K562 (cell line): ENCODE results near the gene STOML3. TPM values are rescaled to one million over a fixed set of nuclear protein-coding genes. Genes with fewer than 3 reads are reported as not detected.
A peak's percentile ranks its signal among the peaks of the same experiment; 100 is the strongest.

Experiments used
- ATAC-seq: fragments of 200-7000 bp; cut with Tn5 transposase; 3 replicates; pipeline ENCODE4 v1.9.1; 2020; ENCODE audit warnings: moderate library complexity
- BruUV-seq: library from RNA; stranded (reverse); fragments of 400-500 nt; replicated peaks from 2 replicates; lab custom pipeline; 2021; lab: Mats Ljungman, UMichigan
- CTCF ChIA-PET: fragments of 300-600 bp; formaldehyde crosslinking; extraction: SDS; loops from one replicate; lab custom pipeline; 2021; ENCODE audit warnings: low intra/inter-chr PET ratio; lab: Yijun Ruan, JAX
- POLR2A ChIA-PET: fragments of 300-600, 350-650 bp; sonication (Branson Sonifier 250); formaldehyde crosslinking; extraction: SDS; loops from one replicate; lab custom pipeline; 2021; ENCODE audit warnings: antibody characterized with exemption, inconsistent platforms; lab: Yijun Ruan, JAX
- DNase-seq, 4 experiments: peaks; one replicate each; pipeline versions ENCODE4 v3.0.0 to v3.0.0-alpha.2; 2011 to 2018; ENCODE audit warnings: low spot score in 3 of 4, mixed read lengths in 3 of 4; ENCODE audit errors: extremely low read depth in 1 of 4
- FAIRE-seq: peaks from 2 replicates; lab custom pipeline; 2011; peaks lifted over from hg19 to GRCh38; lab: Jason Lieb, UNC
- H2AFZ ChIP-seq: 2 replicates; pipeline ENCODE4 v1.6.0; 2011; ENCODE audit warnings: low read depth, low read length, control low read depth, inconsistent platforms
- H3K27ac ChIP-seq: fragments of 200-600 bp; 3 replicates; pipeline ENCODE4 v1.8.0; 2011; ENCODE audit warnings: low read depth, mild to moderate bottlenecking, control low read depth, inconsistent platforms, low read length, moderate library complexity, mixed read lengths; ENCODE audit errors: extremely low read depth
- H3K27me3 ChIP-seq, 2 experiments: fragments of 300-600 bp in 1 of 2; 2 replicates in 1 of 2; 3 replicates in 1 of 2; pipeline versions ENCODE4 v1.6.0 to v1.8.0; 2011; ENCODE audit warnings: inconsistent platforms in 2 of 2, low read length in 2 of 2, mild to moderate bottlenecking in 1 of 2, mixed read lengths in 1 of 2, moderate library complexity in 1 of 2; ENCODE audit not compliant: control insufficient read depth in 2 of 2, insufficient read depth in 2 of 2
- H3K36me3 ChIP-seq: fragments of 300-600 bp; 3 replicates; pipeline ENCODE4 v1.8.0; 2011; ENCODE audit warnings: mild to moderate bottlenecking, low read length, inconsistent platforms; ENCODE audit not compliant: control insufficient read depth, insufficient read depth
- H3K4me1 ChIP-seq, 2 experiments: fragments of 200-600 bp in 1 of 2; replicated peaks in 1 of 2; 2 replicates in 1 of 2; 3 replicates in 1 of 2; pipeline versions ENCODE4 v1.5.1 to v1.8.0; 2011; ENCODE audit warnings: inconsistent platforms in 2 of 2, low read length in 2 of 2, mild to moderate bottlenecking in 1 of 2, mixed read lengths in 1 of 2, moderate library complexity in 1 of 2; ENCODE audit not compliant: control insufficient read depth in 2 of 2, insufficient read depth in 2 of 2
- H3K4me2 ChIP-seq: 2 replicates; pipeline ENCODE4 v1.6.1; 2011; ENCODE audit warnings: low read length, control low read depth, inconsistent platforms, mixed read lengths; ENCODE audit not compliant: insufficient read depth
- H3K4me3 ChIP-seq: fragments of 200-600 bp; sonication (generic), shearing (Covaris generic); 2 replicates; pipeline ENCODE4 v1.5.1; 2016; ENCODE audit warnings: control low read depth, inconsistent platforms
- H3K79me2 ChIP-seq: fragments of 200-600 bp; 3 replicates; pipeline ENCODE4 v1.8.0; 2011; ENCODE audit warnings: low read length, inconsistent platforms; ENCODE audit not compliant: control insufficient read depth, insufficient read depth
- H3K9ac ChIP-seq, 2 experiments: 2 replicates each; pipeline versions ENCODE4 v1.6.0 to v1.6.1; 2011; ENCODE audit warnings: low read depth in 2 of 2, low read length in 2 of 2, control low read depth in 1 of 2, inconsistent platforms in 1 of 2, mild to moderate bottlenecking in 1 of 2, mixed read lengths in 1 of 2; ENCODE audit not compliant: insufficient read depth in 1 of 2
- H3K9me1 ChIP-seq: one replicate; pipeline ENCODE4 v1.6.0; 2011; ENCODE audit warnings: inconsistent platforms, mild to moderate bottlenecking, low read length, moderate library complexity; ENCODE audit not compliant: control insufficient read depth, insufficient read depth
- H3K9me3 ChIP-seq: replicated peaks from 2 replicates; pipeline ENCODE4 v1.5.1; 2011; ENCODE audit warnings: low read depth, low read length, inconsistent platforms; ENCODE audit not compliant: control insufficient read depth, insufficient read depth
- H4K20me1 ChIP-seq: replicated peaks from 2 replicates; pipeline ENCODE4 v1.6.1; 2011; ENCODE audit warnings: low read length, inconsistent platforms, mixed read lengths; ENCODE audit not compliant: control insufficient read depth, insufficient read depth
- C11orf30 ChIP-seq: fragments of 450-650 bp; IDR thresholded peaks from 2 replicates; pipeline ENCODE4 v1.6.1; 2016; ENCODE audit warnings: low read depth, mild to moderate bottlenecking
- CREM ChIP-seq: IDR thresholded peaks from 2 replicates; pipeline ENCODE4 v1.6.1; 2014; ENCODE audit warnings: antibody characterized with exemption, low read depth
- HNRNPLL ChIP-seq: fragments of 200-400 bp; formaldehyde crosslinking; IDR thresholded peaks from 2 replicates; pipeline ENCODE4 v1.6.1; 2017; ENCODE audit warnings: low read length, low read depth, mild to moderate bottlenecking; ENCODE audit not compliant: poor library complexity, severe bottlenecking
- MAFG ChIP-seq: fragments of 450-650 bp; conservative IDR thresholded peaks from 2 replicates; pipeline ENCODE4 v1.6.1; 2016; ENCODE audit warnings: missing genetic modification characterization, missing compliant biosample characterization
- MYC ChIP-seq, 2 experiments: fragments of 250-450 bp in 1 of 2; sonication (Bioruptor Pico) in 1 of 2; IDR thresholded peaks; 2 replicates each; pipeline versions ENCODE4 v1.5.1 to v1.6.1; 2012 to 2021; ENCODE audit warnings: low read depth in 2 of 2, borderline replicate concordance in 1 of 2, improper control_type of control experiment in 1 of 2, low read length in 1 of 2, mild to moderate bottlenecking in 1 of 2, moderate library complexity in 1 of 2
- ZNF316 ChIP-seq: fragments of 450-650 bp; IDR thresholded peaks from 2 replicates; pipeline ENCODE4 v1.6.1; 2016
- WGBS: fragments of 100-300 bp; shearing (Covaris generic); methylation state at CpG from one replicate; pipeline ENCODE4 v1.1.6; 2016; ENCODE audit warnings: low coverage, mixed read lengths; ENCODE audit not compliant: insufficient coverage; ENCODE audit errors: missing lambda C conversion rate; 5-methylcytosine and 5-hydroxymethylcytosine counted together
- in situ Hi-C: fragments of 300-500 bp; cut with MboI; formaldehyde crosslinking; loops from 4 replicates; pipeline ENCODE4 v1.15.0; 2018; ENCODE audit warnings: inconsistent platforms, mixed read lengths
- intact Hi-C: fragments of 100-400 bp; cut with micrococcal nuclease; formaldehyde crosslinking; loops from 2 replicates; pipeline ENCODE4 v1.14.2; 2022
- polyA plus RNA-seq, 8 experiments: library from polyadenylated mRNA; depleted of rRNA in 4 of 8; stranded (reverse) in 5 of 8; unstranded in 3 of 8; fragments of >200 nt; fragmentation: Nextera tagmentation in 2 of 8; fragmentation: Illumina TruSeq in 1 of 8; extraction: Ambion mirVana in 2 of 8; extraction: Trizol in 1 of 8; gene quantifications; 2 replicates each; pipeline versions ENCODE4 v1.2.1 to v1.2.3, GENCODE V29; 2011 to 2014; ENCODE audit warnings: inconsistent platforms in 1 of 8, missing spikeins in 1 of 8
- total RNA-seq, 7 experiments: library from RNA; depleted of rRNA in 6 of 7; stranded (reverse); fragments of >200 nt in 6 of 7; fragmentation: Illumina TruSeq in 2 of 7; extraction: Trizol in 2 of 7; gene quantifications; 2 replicates each; pipeline versions ENCODE4 v1.2.1 to v1.2.3, GENCODE V29; 2011 to 2021; ENCODE audit warnings: low replicate concordance in 1 of 7

STOML3 gene
- total and polyA plus RNA-seq, 9 of the 15 experiments (the other 6 are each of a cell fraction or from before 2014, with no cell fraction given) = 0.04 TPM; not detected in 8

GRCh38 chr13:38933786-38934185, 56.8 kb downstream of the STOML3 start (continued):
- no peak for TF ChIP-seq HNRNPLL
- TF ChIP-seq CREM = no peak

- POLR2A ChIA-PET = no interaction called here
- H3K9me1 ChIP-seq = no peaks in the 10 kb centered on the region
- H3K4me1 ChIP-seq = no peaks in the 10 kb centered on the region
- H3K79me2 ChIP-seq = no peaks in the 10 kb centered on the region
- no TSS peak for BruUV-seq
- FAIRE-seq (no peak), ATAC-seq (no peak), DNase-seq (no peak)
- no peak overlapping the region for H2AFZ ChIP-seq
- no peak for TF ChIP-seq MYC (IDR thresholded peaks at IDR 0.05; ENCODE audit: low read depth, low read length)
- TF ChIP-seq MYC (CRISPR knock-in tag; IDR thresholded peaks at IDR 0.05; ENCODE audit: borderline replicate concordance, low read depth) = no peak
- peak; percentile 32; the same call in 1 of the 2 replicates for TF ChIP-seq C11orf30
- TF ChIP-seq MAFG = 0 out of 2 replicates have a peak, but pooled peaks have one; percentile 14
- TF ChIP-seq ZNF316 = peak; percentile 65
- H3K9me3 ChIP-seq = no peaks in the 10 kb centered on the region
- H3K36me3 ChIP-seq = no peaks in the 10 kb centered on the region
- in situ Hi-C loops (no loop called here), intact Hi-C loops (no loop called here)
- CTCF ChIA-PET = no interaction called here
- H3K4me3 ChIP-seq = no peak overlapping the region
- no peak overlapping the region for H3K9ac ChIP-seq
- H4K20me1 ChIP-seq = no peaks in the 10 kb centered on the region
- H3K27me3 ChIP-seq = no peaks in the 10 kb centered on the region; a peak in 1 of 5 replicates
- whole genome bisulfite sequencing = 0% methylated on average over 1 of the region's 1 CpG
- H3K27ac ChIP-seq = no peak overlapping the region
- no peak overlapping the region for H3K4me2 ChIP-seq
These were observed 68.5 kb downstream of the STOML3 start for GRCh38 chr13:38922170-38922569.
